K562 treated with DMSO at 1 percent for 24 hours (cell line): ENCODE data around the gene HSPA12B. TPM values are rescaled to one million over a fixed set of nuclear protein-coding genes. Genes with fewer than 3 reads are reported as not detected.

Source experiments
- total RNA-seq: library from RNA; unstranded; fragments of 300-600 nt; gene quantifications from 2 replicates; pipeline ENCODE4 v1.2.3, GENCODE V29; 2022; ENCODE audit warnings: low read depth; ENCODE audit not compliant: insufficient read depth

The HSPA12B gene
- total RNA-seq = 0.24 and 0.93 TPM in 2 replicates

GRCh38 chr20:3732327-3733118 lies at the start of gene HSPA12B:
TSS of gene HSPA12B (plus strand) at chr20:3732685. CDS start at chr20:3738675, 5,990 bp downstream.

GRCh38 chr20:3712279-3712873 lies 20.1 kb upstream of the HSPA12B start, which contains the start of gene SIGLEC1:
TSS of gene SIGLEC1 (minus strand) at chr20:3712600. CDS start at chr20:3707128, 5,472 bp downstream.

GRCh38 chr20:3767427-3768341 lies 35.2 kb downstream of the HSPA12B start, which contains the start of gene ADISSP:
TSS of gene ADISSP (minus strand) at chr20:3767753. CDS start at chr20:3760100, 7,653 bp downstream.

GRCh38 chr20:3781153-3781910 lies 48.8 kb downstream of the HSPA12B start, which contains the start of gene SPEF1:
TSS of gene SPEF1 (minus strand) at chr20:3781448. CDS start at chr20:3781287, 161 bp downstream.

GRCh38 chr20:3786665-3787323 lies 54.3 kb downstream of the HSPA12B start, which contains the start of gene CENPB:
TSS of gene CENPB (minus strand) at chr20:3786740. CDS start at chr20:3786483, 257 bp downstream.

GRCh38 chr20:3795511-3796468 lies 63.3 kb downstream of the HSPA12B start, which contains the start of gene CDC25B:
TSS of gene CDC25B (plus strand) at chr20:3796310. CDS start at chr20:3796532, 222 bp downstream.

Other genes starting within 250 kb of the HSPA12B start
- not detected in 2 replicates for gene GFRA4, start 69.3 kb upstream of the HSPA12B start, total RNA-seq
- not detected in 2 replicates for gene ADAM33, start 50.7 kb upstream of the HSPA12B start, total RNA-seq
- gene SIGLEC1, start 20.1 kb upstream of the HSPA12B start, total RNA-seq = not detected in 2 replicates
- 27.0 and 34.6 TPM in 2 replicates for gene ADISSP, start 35.1 kb downstream of the HSPA12B start, total RNA-seq
- gene SPEF1, start 48.8 kb downstream of the HSPA12B start, total RNA-seq = 0.32 TPM in 1 of 2 replicates, not detected in the other
- 75.1 and 76.6 TPM in 2 replicates for gene CENPB, start 54.1 kb downstream of the HSPA12B start, total RNA-seq
- gene CDC25B, start 63.6 kb downstream of the HSPA12B start, total RNA-seq = 57.5 and 58.6 TPM in 2 replicates
- gene AP5S1, start 87.9 kb downstream of the HSPA12B start, total RNA-seq = 11.0 and 13.1 TPM in 2 replicates
- 19.0 and 19.1 TPM in 2 replicates for gene MAVS, start 114.1 kb downstream of the HSPA12B start, total RNA-seq
- 28.0 and 35.6 TPM in 2 replicates for gene PANK2, start 156.7 kb downstream of the HSPA12B start, total RNA-seq